Measurements from ENCODE around the gene STAT4.

GRCh38 chr2:191036363-191036762 lies 114.4 kb downstream of the STAT4 start:
- TF ChIP-seq, protein P1, sequence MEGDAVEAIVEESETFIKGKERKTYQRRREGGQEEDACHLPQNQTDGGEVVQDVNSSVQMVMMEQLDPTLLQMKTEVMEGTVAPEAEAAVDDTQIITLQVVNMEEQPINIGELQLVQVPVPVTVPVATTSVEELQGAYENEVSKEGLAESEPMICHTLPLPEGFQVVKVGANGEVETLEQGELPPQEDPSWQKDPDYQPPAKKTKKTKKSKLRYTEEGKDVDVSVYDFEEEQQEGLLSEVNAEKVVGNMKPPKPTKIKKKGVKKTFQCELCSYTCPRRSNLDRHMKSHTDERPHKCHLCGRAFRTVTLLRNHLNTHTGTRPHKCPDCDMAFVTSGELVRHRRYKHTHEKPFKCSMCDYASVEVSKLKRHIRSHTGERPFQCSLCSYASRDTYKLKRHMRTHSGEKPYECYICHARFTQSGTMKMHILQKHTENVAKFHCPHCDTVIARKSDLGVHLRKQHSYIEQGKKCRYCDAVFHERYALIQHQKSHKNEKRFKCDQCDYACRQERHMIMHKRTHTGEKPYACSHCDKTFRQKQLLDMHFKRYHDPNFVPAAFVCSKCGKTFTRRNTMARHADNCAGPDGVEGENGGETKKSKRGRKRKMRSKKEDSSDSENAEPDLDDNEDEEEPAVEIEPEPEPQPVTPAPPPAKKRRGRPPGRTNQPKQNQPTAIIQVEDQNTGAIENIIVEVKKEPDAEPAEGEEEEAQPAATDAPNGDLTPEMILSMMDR (IDR thresholded peaks at IDR 0.05): no peak
- TF ChIP-seq POLR2A (IDR thresholded peaks at IDR 0.05): no peak

Data from thyroid gland (tissue), 4 donors.